A549 (cell line): ENCODE results near the gene SYT5. TPM values are rescaled to one million over a fixed set of nuclear protein-coding genes. Genes with fewer than 3 reads are reported as not detected.

Experiments used
- ATAC-seq, 2 experiments: fragments of 200-7000 bp in 1 of 2; fragments of >200 bp in 1 of 2; cut with Nextera tagmentation in 1 of 2; cut with Tn5 transposase in 1 of 2; 3 replicates each; pipeline versions ENCODE4 v1.8.0 to v1.9.1; 2018 to 2020; ENCODE audit warnings: mild to moderate bottlenecking in 1 of 2, moderate library complexity in 1 of 2
- CTCF ChIA-PET: fragments of 300-600 bp; sonication (Branson Sonifier 250); formaldehyde crosslinking; extraction: SDS; loops from one replicate; lab custom pipeline; 2021; ENCODE audit warnings: antibody characterized with exemption, inconsistent platforms; lab: Yijun Ruan, JAX
- POLR2A ChIA-PET: fragments of 350-600 bp; formaldehyde crosslinking; extraction: SDS; loops from one replicate; lab custom pipeline; 2021; ENCODE audit warnings: antibody characterized with exemption, inconsistent platforms; lab: Yijun Ruan, JAX
- DNase-seq, 2 experiments: peaks; one replicate each; pipeline versions ENCODE4 v3.0.0 to v3.0.0-alpha.2; 2011 to 2016; ENCODE audit warnings: low read depth in 1 of 2, low spot score in 1 of 2
- FAIRE-seq: peaks from 2 replicates; lab custom pipeline; 2011; peaks lifted over from hg19 to GRCh38; lab: Jason Lieb, UNC
- H3K27ac ChIP-seq, 2 experiments: fragments of >200 bp; sonication (Bioruptor Twin); formaldehyde crosslinking; 3 replicates each; pipeline ENCODE4 v1.5.1; 2016 to 2017
- H3K4me1 ChIP-seq: fragments of >200 bp; sonication (Bioruptor Twin); formaldehyde crosslinking; 3 replicates; pipeline ENCODE4 v1.6.1; 2016
- H3K4me2 ChIP-seq: fragments of >200 bp; sonication (Bioruptor Twin); formaldehyde crosslinking; 3 replicates; pipeline ENCODE4 v1.6.1; 2016
- H3K4me3 ChIP-seq: fragments of >200 bp; sonication (Bioruptor Twin); formaldehyde crosslinking; 3 replicates; pipeline ENCODE4 v1.5.1; 2016
- H3K9me3 ChIP-seq: fragments of >200 bp; sonication (Bioruptor Twin); formaldehyde crosslinking; 3 replicates; pipeline ENCODE4 v1.6.1; 2016
- BHLHE40 ChIP-seq: IDR thresholded peaks from 2 replicates; pipeline ENCODE4 v1.6.1; 2012; ENCODE audit warnings: low read depth, low read length, inconsistent platforms
- CEBPB ChIP-seq, 2 experiments: fragments of >200 bp in 1 of 2; sonication (Bioruptor Twin) in 1 of 2; formaldehyde crosslinking in 1 of 2; IDR thresholded peaks; 2 replicates each; pipeline ENCODE4 v1.6.1; 2012 to 2016
- ESRRA ChIP-seq: fragments of 150-350 bp; IDR thresholded peaks from 2 replicates; pipeline ENCODE4 v1.6.1; 2014; ENCODE audit warnings: mild to moderate bottlenecking, low read length, borderline replicate concordance
- FOSL2 ChIP-seq, 2 experiments: fragments of 450-650 bp in 1 of 2; fragments of >200 bp in 1 of 2; sonication (Bioruptor Twin) in 1 of 2; formaldehyde crosslinking; IDR thresholded peaks; 2 replicates each; pipeline versions ENCODE4 v1.5.0 to v1.6.1; 2016 to 2020; ENCODE audit warnings: mild to moderate bottlenecking in 1 of 2, moderate library complexity in 1 of 2
- GATA3 ChIP-seq: IDR thresholded peaks from 2 replicates; pipeline ENCODE4 v1.6.1; 2012; ENCODE audit warnings: borderline replicate concordance
- HOXA7 ChIP-seq: fragments of 250-450 bp; sonication (Bioruptor Pico); IDR thresholded peaks from 2 replicates; pipeline ENCODE4 v1.5.0; 2020; ENCODE audit warnings: mild to moderate bottlenecking, moderate library complexity
- HOXB5 ChIP-seq: fragments of 250-450 bp; sonication (Bioruptor Pico); IDR thresholded peaks from 2 replicates; pipeline ENCODE4 v1.5.0; 2020; ENCODE audit warnings: mild to moderate bottlenecking, moderate library complexity
- JUNB ChIP-seq: fragments of >200 bp; sonication (Bioruptor Twin); formaldehyde crosslinking; IDR thresholded peaks from 2 replicates; pipeline ENCODE4 v1.6.1; 2016
- MAFK ChIP-seq: fragments of 450-650 bp; IDR thresholded peaks from 2 replicates; pipeline ENCODE4 v1.6.1; 2014; ENCODE audit not compliant: partially characterized antibody
- MAZ ChIP-seq: fragments of 150-350 bp; IDR thresholded peaks from 2 replicates; pipeline ENCODE4 v1.6.1; 2014; ENCODE audit warnings: antibody characterized with exemption, low read depth, low read length, borderline replicate concordance
- MYC ChIP-seq: IDR thresholded peaks from 2 replicates; pipeline ENCODE4 v1.6.1; 2012; ENCODE audit warnings: mild to moderate bottlenecking, inconsistent platforms, low read length, improper control_type of control experiment, borderline replicate concordance
- NFE2L2 ChIP-seq: fragments of 150-350 bp; conservative IDR thresholded peaks from 2 replicates; pipeline ENCODE4 v1.6.1; 2014; ENCODE audit warnings: low read length
- NPAS2 ChIP-seq: fragments of 250-450 bp; sonication (Bioruptor Pico); IDR thresholded peaks from 2 replicates; pipeline ENCODE4 v1.8.0; 2022; ENCODE audit warnings: mild to moderate bottlenecking, moderate library complexity, borderline replicate concordance
- NR3C1 ChIP-seq: fragments of >200 bp; sonication (Bioruptor Twin); formaldehyde crosslinking; IDR thresholded peaks from 3 replicates; pipeline ENCODE4 v1.6.1; 2017
- POLR2AphosphoS2 ChIP-seq: conservative IDR thresholded peaks from 2 replicates; pipeline ENCODE4 v1.6.1; 2012; ENCODE audit warnings: low read length, improper control_type of control experiment, inconsistent platforms
- RAD21 ChIP-seq, 2 experiments: fragments of >200 bp in 1 of 2; sonication (Bioruptor Twin) in 1 of 2; formaldehyde crosslinking in 1 of 2; IDR thresholded peaks in 1 of 2; conservative IDR thresholded peaks in 1 of 2; 2 replicates in 1 of 2; 3 replicates in 1 of 2; pipeline ENCODE4 v1.6.1; 2012 to 2018; ENCODE audit warnings: inconsistent platforms in 1 of 2
- RARB ChIP-seq: fragments of 250-450 bp; sonication (Bioruptor Pico); IDR thresholded peaks from 2 replicates; pipeline ENCODE4 v1.8.0; 2021; ENCODE audit warnings: mild to moderate bottlenecking, moderate library complexity
- RFX5 ChIP-seq: fragments of 450-650 bp; IDR thresholded peaks from 2 replicates; pipeline ENCODE4 v1.7.1; 2014; ENCODE audit warnings: antibody characterized with exemption, mild to moderate bottlenecking, moderate library complexity
- TP53 ChIP-seq: fragments of 250-450 bp; sonication (Bioruptor Pico); IDR thresholded peaks from 2 replicates; pipeline ENCODE4 v1.5.0; 2021; ENCODE audit warnings: mild to moderate bottlenecking, moderate library complexity
- WGBS: methylation state at CpG from one replicate; pipeline ENCODE4 v1.1.6; 2017; ENCODE audit errors: missing lambda C conversion rate; 5-methylcytosine and 5-hydroxymethylcytosine counted together
- polyA plus RNA-seq, 4 experiments: library from polyadenylated mRNA; depleted of rRNA in 3 of 4; stranded (reverse); fragments of >200 nt; fragmentation: RNase III in 1 of 4; extraction: RNeasy Plus Mini Kit Qiagen cat#74134 plus additional on column Dnase treatment in 1 of 4; gene quantifications; 2 replicates in 3 of 4; 3 replicates in 1 of 4; pipeline ENCODE4 v1.2.3, GENCODE V29; 2011 to 2017
- TF ChIP-seq, protein P1 (sequence below): IDR thresholded peaks from 2 replicates; pipeline ENCODE4 v1.6.1; 2012
- TF ChIP-seq, protein P2 (sequence below): fragments of 250-450 bp; sonication (Bioruptor Pico); IDR thresholded peaks from 2 replicates; pipeline ENCODE4 v1.5.0; 2021; ENCODE audit warnings: mild to moderate bottlenecking, moderate library complexity, borderline replicate concordance
- TF ChIP-seq, protein P3 (sequence below): fragments of 200-600 bp; sonication (generic); IDR thresholded peaks from 2 replicates; pipeline ENCODE4 v1.6.1; 2016; ENCODE audit warnings: antibody characterized with exemption, mild to moderate bottlenecking, moderate library complexity
- TF ChIP-seq, protein P4 (sequence below): IDR thresholded peaks from 2 replicates; pipeline ENCODE4 v1.6.1; 2012; ENCODE audit warnings: low read depth, borderline replicate concordance
- TF ChIP-seq, protein P5 (sequence below): IDR thresholded peaks from 2 replicates; pipeline ENCODE4 v1.6.1; 2012

The SYT5 gene
- polyA plus RNA-seq, 2 of the 4 experiments (the other 2 are of a cell fraction) = 0.23 to 0.65 TPM

DNA sequence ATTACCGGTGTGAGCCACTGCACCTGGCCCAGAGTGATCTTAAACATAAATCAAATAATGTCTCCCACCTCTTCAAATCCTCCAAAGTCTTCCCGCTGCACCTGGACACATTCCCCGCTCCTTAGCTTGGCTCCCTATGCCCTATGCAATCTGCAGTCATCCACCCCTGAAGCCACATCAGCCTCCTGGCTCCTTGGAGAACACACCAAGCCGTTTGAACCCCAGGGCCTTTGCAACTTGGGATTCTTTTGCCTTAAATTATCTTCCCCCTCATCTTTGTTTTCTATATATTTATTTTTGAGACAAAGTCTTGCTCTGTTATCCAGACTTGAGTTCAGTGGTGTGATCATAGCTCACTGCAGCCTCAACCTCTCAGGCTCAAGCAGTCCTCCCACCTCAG lies 11.0 kb downstream of the SYT5 start:
- H3K4me3 ChIP-seq = no peak overlapping the region
- H3K4me2 ChIP-seq = no peak overlapping the region
- CTCF ChIA-PET = interaction anchor here (0.8 to 6.5 kb wide), 8 partner anchors 10 to 298 kb away, joined by 3 to 53 read pairs (median 4); partner anchors contain the start of genes PTPRH and TNNI3
- H3K27ac ChIP-seq = no peak overlapping the region
- no peak for TF ChIP-seq MYC
- TF ChIP-seq RFX5 = no peak
- TF ChIP-seq MAFK = no peak
- TF ChIP-seq HOXB5 (CRISPR knock-in tag) = no peak
- no peak for TF ChIP-seq HOXA7 (CRISPR knock-in tag)
- no peak for TF ChIP-seq ESRRA
- TF ChIP-seq NFE2L2 = no peak
- no peak for TF ChIP-seq FOSL2 (IDR thresholded peaks at IDR 0.05)
- TF ChIP-seq FOSL2 (CRISPR knock-in tag; IDR thresholded peaks at IDR 0.05) = no peak
- TF ChIP-seq NPAS2 = no peak
- TF ChIP-seq, protein P1, sequence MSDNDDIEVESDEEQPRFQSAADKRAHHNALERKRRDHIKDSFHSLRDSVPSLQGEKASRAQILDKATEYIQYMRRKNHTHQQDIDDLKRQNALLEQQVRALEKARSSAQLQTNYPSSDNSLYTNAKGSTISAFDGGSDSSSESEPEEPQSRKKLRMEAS = no peak
- TF ChIP-seq, protein P2, sequence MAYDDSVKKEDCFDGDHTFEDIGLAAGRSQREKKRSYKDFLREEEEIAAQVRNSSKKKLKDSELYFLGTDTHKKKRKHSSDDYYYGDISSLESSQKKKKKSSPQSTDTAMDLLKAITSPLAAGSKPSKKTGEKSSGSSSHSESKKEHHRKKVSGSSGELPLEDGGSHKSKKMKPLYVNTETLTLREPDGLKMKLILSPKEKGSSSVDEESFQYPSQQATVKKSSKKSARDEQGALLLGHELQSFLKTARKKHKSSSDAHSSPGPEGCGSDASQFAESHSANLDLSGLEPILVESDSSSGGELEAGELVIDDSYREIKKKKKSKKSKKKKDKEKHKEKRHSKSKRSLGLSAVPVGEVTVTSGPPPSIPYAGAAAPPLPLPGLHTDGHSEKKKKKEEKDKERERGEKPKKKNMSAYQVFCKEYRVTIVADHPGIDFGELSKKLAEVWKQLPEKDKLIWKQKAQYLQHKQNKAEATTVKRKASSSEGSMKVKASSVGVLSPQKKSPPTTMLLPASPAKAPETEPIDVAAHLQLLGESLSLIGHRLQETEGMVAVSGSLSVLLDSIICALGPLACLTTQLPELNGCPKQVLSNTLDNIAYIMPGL (CRISPR knock-in tag) = no peak
- TF ChIP-seq BHLHE40 = no peak
- no peak for TF ChIP-seq TP53
- TF ChIP-seq, protein P3, sequence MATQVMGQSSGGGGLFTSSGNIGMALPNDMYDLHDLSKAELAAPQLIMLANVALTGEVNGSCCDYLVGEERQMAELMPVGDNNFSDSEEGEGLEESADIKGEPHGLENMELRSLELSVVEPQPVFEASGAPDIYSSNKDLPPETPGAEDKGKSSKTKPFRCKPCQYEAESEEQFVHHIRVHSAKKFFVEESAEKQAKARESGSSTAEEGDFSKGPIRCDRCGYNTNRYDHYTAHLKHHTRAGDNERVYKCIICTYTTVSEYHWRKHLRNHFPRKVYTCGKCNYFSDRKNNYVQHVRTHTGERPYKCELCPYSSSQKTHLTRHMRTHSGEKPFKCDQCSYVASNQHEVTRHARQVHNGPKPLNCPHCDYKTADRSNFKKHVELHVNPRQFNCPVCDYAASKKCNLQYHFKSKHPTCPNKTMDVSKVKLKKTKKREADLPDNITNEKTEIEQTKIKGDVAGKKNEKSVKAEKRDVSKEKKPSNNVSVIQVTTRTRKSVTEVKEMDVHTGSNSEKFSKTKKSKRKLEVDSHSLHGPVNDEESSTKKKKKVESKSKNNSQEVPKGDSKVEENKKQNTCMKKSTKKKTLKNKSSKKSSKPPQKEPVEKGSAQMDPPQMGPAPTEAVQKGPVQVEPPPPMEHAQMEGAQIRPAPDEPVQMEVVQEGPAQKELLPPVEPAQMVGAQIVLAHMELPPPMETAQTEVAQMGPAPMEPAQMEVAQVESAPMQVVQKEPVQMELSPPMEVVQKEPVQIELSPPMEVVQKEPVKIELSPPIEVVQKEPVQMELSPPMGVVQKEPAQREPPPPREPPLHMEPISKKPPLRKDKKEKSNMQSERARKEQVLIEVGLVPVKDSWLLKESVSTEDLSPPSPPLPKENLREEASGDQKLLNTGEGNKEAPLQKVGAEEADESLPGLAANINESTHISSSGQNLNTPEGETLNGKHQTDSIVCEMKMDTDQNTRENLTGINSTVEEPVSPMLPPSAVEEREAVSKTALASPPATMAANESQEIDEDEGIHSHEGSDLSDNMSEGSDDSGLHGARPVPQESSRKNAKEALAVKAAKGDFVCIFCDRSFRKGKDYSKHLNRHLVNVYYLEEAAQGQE = no peak
- TF ChIP-seq RARB (CRISPR knock-in tag) = no peak
- TF ChIP-seq MAZ = no peak
- TF ChIP-seq JUNB = no peak
- no peak for TF ChIP-seq POLR2AphosphoS2
- TF ChIP-seq RAD21 (conservative IDR thresholded peaks at IDR 0.05 in 1 of 2, IDR thresholded peaks at IDR 0.05 in 1 of 2) = no peak
- TF ChIP-seq, all 56 proteins: peak for 0
- FAIRE-seq (no peak), ATAC-seq (no peak), DNase-seq (no peak)
- POLR2A ChIA-PET = no interaction called here
- Histone ChIP-seq H3K4me1 (peaks cover 18% of the 10 kb centered on the region), H3K9me3 (no peaks in the 10 kb centered on the region)
- WGBS = 43% methylated on average over 4 of the region's 4 CpGs

DNA sequence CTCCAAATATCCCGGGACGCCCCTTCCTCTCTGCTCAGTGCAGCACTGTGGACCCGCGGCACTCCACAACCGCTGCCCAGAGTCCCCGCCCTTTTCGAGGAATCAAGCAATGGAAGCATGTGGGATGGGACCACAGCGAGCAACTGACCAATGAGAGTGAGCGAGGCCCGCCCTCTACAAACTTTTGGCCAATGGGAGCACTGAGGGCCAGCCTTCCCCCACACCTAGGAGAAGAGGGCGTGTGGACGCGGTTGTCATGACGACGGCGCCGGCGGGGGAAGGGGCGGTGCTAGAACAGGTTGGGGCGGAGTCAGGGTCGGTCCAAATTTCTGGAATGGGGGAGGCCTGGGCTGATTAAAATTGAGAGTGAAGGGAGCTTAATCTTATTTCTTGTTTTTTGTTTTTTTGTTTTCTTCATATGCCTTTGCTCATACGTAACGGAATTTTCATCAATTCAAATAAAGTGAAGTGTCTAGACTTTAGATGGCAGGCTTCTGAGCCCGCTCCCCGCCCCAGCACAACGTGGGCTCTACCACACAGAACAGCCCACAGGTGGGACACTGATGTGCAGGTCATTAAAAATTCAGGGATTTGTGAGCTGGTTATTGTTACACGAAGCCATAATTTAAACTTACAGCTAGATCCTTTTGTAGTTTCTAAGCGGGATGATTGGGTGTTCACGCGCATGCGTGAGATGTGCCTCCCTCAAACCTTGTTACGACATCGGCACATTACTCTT lies 13.4 kb downstream of the SYT5 start, which contains the start of gene DNAAF3:
Gene DNAAF3 (minus strand): TSS at position 84 of the 739 bp plus-strand sequence. CDS start 200 bp downstream, outside the sequence.
- POLR2A ChIA-PET = interaction anchor here (0.6 to 2.7 kb wide), 10 partner anchors 10 to 1341 kb away, joined by 3 to 12 read pairs (median 4); partner anchors contain the start of genes ISOC2, PPP1R12C, PPP6R1 and UBE2S
- peak; percentile 99 to 100 for DNase-seq
- WGBS = 1% methylated on average over 33 of the region's 33 CpGs
- peak within 1 kb of the TSS; percentile 64 for H3K4me3 ChIP-seq
- peak within 1 kb of the TSS; percentile 93 for H3K4me2 ChIP-seq
- peaks cover 10% of the 10 kb centered on the region; the same call in 1 of the 3 replicates for H3K4me1 ChIP-seq
- TF ChIP-seq, protein P4, sequence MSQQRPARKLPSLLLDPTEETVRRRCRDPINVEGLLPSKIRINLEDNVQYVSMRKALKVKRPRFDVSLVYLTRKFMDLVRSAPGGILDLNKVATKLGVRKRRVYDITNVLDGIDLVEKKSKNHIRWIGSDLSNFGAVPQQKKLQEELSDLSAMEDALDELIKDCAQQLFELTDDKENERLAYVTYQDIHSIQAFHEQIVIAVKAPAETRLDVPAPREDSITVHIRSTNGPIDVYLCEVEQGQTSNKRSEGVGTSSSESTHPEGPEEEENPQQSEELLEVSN = peak; percentile 52; the same call in 1 of the 2 replicates
- TF ChIP-seq NR3C1 (no peak), RARB (CRISPR knock-in tag) (no peak), BHLHE40 (peak; percentile 86), MAZ (0 out of 2 replicates have a peak, but pooled peaks have one; percentile 60), GATA3 (peak; percentile 87), FOSL2 (IDR thresholded peaks at IDR 0.05) (no peak), FOSL2 (CRISPR knock-in tag; IDR thresholded peaks at IDR 0.05) (no peak), RFX5 (peak; percentile 53; the same call in 1 of the 2 replicates), CEBPB (IDR thresholded peaks at IDR 0.05) (peak in 1 of 2 experiments; percentile 79; a peak in 2 of 4 replicates)
- TF ChIP-seq, protein P5, sequence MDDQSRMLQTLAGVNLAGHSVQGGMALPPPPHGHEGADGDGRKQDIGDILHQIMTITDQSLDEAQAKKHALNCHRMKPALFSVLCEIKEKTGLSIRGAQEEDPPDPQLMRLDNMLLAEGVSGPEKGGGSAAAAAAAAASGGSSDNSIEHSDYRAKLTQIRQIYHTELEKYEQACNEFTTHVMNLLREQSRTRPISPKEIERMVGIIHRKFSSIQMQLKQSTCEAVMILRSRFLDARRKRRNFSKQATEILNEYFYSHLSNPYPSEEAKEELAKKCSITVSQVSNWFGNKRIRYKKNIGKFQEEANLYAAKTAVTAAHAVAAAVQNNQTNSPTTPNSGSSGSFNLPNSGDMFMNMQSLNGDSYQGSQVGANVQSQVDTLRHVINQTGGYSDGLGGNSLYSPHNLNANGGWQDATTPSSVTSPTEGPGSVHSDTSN = 0 out of 2 replicates have a peak, but pooled peaks have one; percentile 23
- TF ChIP-seq, protein P1 = peak; percentile 61; the same call in 1 of the 2 replicates
- peak within 1 kb of the TSS; percentile 62 to 81 for H3K27ac ChIP-seq
- CTCF ChIA-PET = interaction anchor here (0.6 to 6.5 kb wide), 48 partner anchors 7 to 488 kb away, joined by 3 to 64 read pairs (median 4); partner anchors contain the start of genes PTPRH, SYT5, TMEM238 and TMEM86B
- no peaks in the 10 kb centered on the region for H3K9me3 ChIP-seq
- peak; percentile 97 for FAIRE-seq
- ATAC-seq = peak; percentile 96 to 97
